ENCODE data around the gene ZFP57.
"Not testable (repeated sequence)": the region's sequence is repeated elsewhere in the genome, so short reads cannot be mapped to it uniquely, and the experiment has no call there.

ZFP57 gene

DNA sequence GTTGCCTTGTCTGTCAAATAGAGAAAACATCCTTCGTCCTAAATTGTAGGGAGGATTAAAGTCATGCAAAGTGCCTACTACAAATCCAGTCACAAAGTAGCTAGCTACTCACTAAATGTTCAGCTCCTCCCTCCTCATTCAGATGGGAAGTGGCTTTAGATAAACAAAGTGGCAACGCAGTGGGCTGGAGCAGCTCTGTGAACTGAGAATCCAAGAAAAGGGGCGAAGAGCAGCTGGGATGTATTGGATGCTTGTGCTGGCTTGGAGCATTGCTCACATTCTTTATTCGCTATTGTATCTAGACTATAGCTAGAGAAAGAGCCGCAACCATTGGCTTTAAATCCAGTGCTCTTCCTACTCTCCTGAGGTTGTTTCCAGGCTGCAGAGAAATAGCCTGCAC is 13.8 kb downstream of the ZFP57 start:
- TF ChIP-seq, protein P1, sequence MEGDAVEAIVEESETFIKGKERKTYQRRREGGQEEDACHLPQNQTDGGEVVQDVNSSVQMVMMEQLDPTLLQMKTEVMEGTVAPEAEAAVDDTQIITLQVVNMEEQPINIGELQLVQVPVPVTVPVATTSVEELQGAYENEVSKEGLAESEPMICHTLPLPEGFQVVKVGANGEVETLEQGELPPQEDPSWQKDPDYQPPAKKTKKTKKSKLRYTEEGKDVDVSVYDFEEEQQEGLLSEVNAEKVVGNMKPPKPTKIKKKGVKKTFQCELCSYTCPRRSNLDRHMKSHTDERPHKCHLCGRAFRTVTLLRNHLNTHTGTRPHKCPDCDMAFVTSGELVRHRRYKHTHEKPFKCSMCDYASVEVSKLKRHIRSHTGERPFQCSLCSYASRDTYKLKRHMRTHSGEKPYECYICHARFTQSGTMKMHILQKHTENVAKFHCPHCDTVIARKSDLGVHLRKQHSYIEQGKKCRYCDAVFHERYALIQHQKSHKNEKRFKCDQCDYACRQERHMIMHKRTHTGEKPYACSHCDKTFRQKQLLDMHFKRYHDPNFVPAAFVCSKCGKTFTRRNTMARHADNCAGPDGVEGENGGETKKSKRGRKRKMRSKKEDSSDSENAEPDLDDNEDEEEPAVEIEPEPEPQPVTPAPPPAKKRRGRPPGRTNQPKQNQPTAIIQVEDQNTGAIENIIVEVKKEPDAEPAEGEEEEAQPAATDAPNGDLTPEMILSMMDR (IDR thresholded peaks at IDR 0.05; ENCODE audit: low read depth, low read length, missing control alignments) = no peak
- no peak overlapping the region for H3K4me3 ChIP-seq (replicated peaks; ENCODE audit: low read depth, low read length)
- no peak for DNase-seq (ENCODE audit: extremely low read depth, low read depth)

DNA sequence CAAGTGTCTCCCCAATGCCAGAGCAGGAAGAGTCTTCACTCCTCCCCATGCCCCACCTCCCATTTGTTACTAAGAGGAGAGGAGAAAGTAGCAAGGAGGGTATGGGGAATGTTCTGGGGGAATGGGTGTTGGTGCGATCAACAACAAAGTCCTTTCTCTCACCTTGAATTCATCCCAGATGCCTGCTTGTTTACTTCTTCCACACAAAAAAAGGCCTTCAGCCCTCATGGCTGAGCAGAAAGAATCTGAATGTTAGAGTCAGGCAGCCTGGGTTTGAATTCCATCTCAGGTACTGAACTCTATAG is 14.2 kb downstream of the ZFP57 start:
- no peak overlapping the region for H3K4me3 ChIP-seq (replicated peaks; ENCODE audit: low read depth, low read length)
- no peak for DNase-seq (ENCODE audit: extremely low read depth, low read depth)
- TF ChIP-seq, protein P1 (IDR thresholded peaks at IDR 0.05; ENCODE audit: low read depth, low read length, missing control alignments) = no peak

DNA sequence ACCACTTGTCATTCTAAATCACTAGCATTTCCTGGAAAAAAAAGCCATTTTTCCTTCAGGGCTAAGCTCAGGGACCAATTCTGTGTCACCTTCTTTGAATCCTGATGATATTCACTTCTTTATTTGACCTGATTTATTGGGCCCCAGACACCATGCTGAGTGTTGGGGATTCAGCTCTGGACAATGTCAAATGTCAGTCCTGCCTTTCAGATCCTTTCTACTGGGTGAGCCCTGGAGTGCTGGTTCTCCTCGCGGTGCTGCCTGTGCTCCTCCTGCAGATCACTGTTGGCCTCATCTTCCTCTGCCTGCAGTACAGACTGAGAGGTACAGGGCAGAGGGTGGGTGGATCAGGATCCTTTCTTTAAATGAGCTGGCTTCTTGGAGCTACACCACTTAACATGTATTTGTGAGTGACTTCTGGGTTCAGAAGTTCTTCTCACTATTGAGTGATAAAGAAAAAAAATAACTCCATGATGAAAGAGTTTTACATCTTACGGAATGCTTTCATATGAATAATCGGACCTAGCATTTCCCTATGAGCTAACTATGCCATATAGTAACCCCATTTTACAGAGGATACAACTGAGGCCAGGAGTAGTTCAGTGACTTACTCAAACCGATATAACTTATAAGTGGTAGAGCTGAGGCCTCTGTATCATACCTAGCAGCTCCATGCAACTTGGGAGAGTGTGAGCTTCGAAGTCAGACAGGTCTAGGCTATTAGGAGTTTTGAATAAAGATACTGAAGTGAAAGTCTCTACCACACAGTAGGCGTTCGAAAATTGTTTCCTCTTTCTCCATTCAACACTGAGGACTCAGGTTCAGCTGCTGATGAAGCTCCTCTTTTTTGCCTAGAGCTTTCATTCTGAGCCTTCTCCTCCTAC is 14.8 kb downstream of the ZFP57 start:
- TF ChIP-seq, protein P1 (IDR thresholded peaks at IDR 0.05; ENCODE audit: low read depth, low read length, missing control alignments) = no peak

DNA sequence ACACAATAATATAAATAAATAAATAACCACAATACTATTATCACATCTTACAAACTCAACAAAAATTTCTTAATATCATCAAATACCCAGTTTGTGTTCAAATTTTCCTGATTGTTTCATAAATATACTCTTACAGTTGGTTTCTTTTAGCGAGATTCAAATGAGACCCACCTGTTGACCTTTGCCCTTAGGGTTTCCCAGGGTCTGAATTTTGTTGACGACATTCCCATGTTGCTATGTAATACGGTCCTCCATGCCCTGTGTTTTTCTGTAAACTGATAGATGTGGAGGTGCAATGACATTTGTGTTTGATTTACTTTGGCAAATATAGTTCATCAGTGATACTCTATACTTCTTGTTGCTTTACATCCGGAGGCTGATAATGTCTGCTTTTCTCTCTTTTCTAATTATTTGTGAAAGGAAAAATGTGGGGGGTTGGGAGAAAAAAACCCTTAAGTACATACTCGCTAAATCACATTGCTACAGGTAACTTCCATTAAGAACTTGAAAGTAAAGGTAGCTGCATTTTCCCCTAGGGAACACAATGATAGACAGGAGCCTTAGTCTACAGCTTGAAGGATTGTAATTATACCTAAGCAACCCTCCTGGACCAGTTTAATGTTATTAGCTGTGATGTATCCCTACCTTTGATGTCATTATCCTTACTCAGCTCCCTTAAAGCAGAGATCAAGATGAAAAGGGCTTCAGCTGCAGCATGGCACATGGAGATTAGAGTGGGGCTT is 17.5 kb downstream of the ZFP57 start:
- no peak for DNase-seq (ENCODE audit: extremely low read depth, low read depth)
- H3K4me3 ChIP-seq (replicated peaks; ENCODE audit: low read depth, low read length) = no peak overlapping the region
- TF ChIP-seq, protein P1 (IDR thresholded peaks at IDR 0.05; ENCODE audit: low read depth, low read length, missing control alignments) = no peak

More for the DNA sequence above, 14.8 kb downstream of the ZFP57 start:
- DNase-seq (ENCODE audit: extremely low read depth, low read depth) = no peak
- no peak overlapping the region for H3K4me3 ChIP-seq (replicated peaks; ENCODE audit: low read depth, low read length)

DNA sequence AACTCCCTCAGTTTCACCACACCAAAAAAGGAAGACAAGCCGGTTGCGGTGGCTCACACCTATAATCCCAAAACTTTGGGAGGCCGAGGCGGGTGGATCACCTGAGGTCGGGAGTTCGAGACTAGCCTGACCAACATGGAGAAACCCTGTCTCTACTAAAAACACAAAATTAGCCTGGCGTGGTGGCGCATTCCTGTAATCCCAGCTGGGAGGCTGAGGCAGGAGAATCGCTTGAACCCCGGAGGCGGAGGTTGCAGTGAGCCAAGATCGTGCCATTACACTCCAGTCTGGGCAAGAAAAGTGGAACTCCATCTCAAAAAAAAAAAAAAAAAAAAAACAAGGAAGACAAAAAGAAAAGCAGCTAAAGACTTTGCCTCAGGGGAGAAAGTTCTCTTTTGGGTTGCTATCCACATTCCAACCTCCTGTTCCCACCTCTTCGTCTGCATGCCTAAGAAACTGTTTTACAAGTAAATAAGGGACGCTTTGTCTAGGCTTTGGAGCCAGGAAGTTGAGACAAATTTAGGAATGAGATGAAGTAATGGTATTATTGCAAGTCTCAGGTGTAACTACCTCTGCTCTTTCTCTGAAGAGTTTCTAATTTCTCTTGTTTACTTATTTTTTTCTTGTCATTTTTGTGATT is 19.3 kb downstream of the ZFP57 start:
- DNase-seq (ENCODE audit: extremely low read depth, low read depth); H3K4me3 ChIP-seq (replicated peaks; ENCODE audit: low read depth, low read length): not testable (repeated sequence)

DNA sequence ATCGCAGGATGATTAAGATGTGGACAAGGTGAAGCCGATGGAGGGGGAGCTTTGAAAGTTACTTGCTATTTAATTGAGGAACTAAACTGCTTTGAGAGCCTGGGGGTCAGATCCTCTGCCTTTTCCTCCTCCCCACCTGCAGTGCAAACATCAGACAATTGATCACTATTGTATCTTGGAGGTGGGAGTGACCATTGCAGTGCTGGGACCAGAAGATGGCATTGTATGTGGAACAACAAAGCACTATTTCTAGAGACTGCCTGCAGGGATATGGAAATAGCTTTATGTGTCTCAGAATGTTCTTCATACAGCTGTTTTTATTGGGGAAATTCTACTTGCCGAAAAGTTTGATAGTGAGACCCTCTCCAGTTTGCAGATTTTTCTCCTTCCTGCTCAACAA is 19.9 kb downstream of the ZFP57 start:
- DNase-seq (ENCODE audit: extremely low read depth, low read depth) = no peak
- H3K4me3 ChIP-seq (replicated peaks; ENCODE audit: low read depth, low read length) = no peak overlapping the region
- TF ChIP-seq, protein P1 (IDR thresholded peaks at IDR 0.05; ENCODE audit: low read depth, low read length, missing control alignments) = no peak

DNA sequence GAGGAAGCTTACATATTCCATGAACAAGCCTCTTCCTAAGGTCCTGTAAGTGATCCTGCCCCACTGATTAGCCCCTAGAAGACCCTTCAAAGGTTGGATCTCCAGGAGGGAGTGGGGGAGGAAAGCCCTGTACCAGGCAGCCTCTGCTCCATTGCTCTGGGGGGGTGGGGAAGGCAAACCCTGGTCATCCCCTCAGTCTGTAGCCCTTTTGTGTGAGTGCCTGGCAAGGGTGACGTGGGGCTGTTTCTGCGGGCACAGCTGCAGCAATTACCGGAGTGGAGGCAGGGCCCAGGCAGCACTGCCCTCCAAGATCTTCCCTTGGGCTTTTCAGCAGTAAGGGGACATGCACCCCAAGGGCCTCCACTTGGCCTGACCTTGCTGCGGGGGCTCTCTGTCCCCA is 24.2 kb downstream of the ZFP57 start, which contains the start of gene MOG:
MOG (plus strand) TSS at position 295 of the 400 bp plus-strand sequence. CDS start 118 bp downstream, outside the sequence.
- H3K4me3 ChIP-seq (replicated peaks; ENCODE audit: low read depth, low read length) = no peak within 1 kb of the TSS
- DNase-seq (ENCODE audit: extremely low read depth, low read depth) = no peak
- TF ChIP-seq, protein P1 (IDR thresholded peaks at IDR 0.05; ENCODE audit: low read depth, low read length, missing control alignments) = no peak
